ENCODE results near the gene GATA3.

GATA3 gene

DNA sequence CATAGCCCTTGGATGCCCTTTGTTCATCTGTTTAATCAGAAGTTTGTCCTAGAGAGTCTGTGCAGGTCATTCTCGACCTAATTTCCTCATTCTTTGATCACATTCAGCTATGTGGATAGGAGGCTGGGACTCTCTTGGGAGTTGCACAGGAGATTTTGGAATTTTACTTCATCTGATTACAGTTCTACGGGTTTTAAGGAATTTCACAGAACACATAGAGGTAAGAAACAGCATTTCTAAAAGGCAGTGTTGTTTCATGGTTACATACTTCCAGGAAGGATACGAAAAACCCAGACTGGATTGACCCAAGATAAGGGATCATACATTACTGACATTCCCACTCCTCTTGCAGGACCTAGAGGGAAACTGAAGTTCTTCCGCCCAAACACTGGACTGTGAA, 45.9 kb downstream of the GATA3 start:
- DNase-seq (ENCODE audit: low read depth in 2 of 2): no peak

GRCh38 chr10:8102708-8103401, 48.4 kb downstream of the GATA3 start:
- DNase-seq (ENCODE audit: low read depth in 2 of 2): no peak

DNA sequence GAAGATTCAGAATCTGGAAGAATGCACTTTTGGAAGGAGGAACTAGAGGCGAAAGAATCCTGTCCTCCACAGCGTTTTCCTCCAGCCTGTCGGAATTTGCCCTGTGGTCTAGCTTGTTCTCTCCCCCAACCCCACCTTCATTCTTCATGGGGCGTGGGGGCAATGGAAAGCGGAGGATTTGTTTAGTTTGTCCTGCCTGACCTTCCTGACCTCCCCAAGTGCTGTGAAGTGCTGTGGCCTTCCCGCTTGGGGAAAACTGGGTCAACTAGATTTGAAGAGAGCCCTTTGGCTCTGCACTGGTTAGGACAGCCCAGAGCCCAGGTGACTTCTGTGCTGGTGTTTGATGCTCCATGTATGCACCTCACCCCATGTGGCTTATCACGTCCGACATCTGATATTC, 49.1 kb downstream of the GATA3 start:
- DNase-seq (ENCODE audit: low read depth in 2 of 2): no peak

DNA sequence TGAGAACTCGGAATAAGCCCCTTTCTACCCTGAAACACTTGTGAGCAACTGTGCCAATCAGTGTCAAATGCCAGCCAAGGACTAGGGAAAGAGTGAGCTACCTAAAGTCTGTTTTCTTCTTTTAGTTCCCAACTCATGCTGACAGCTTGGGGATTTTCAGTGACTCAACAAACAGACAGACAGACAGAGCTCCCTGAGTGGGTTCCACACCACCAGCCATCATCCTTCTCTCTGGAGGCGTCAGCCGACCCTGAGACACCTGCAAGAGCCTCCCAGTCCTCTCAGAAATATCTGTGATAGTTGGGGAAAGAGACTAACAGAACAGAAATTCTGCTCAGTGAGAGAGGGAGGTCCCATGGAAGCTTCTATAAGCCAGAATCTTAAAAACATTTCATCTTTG, 49.5 kb downstream of the GATA3 start:
- no peak for DNase-seq (ENCODE audit: low read depth in 2 of 2)

DNA sequence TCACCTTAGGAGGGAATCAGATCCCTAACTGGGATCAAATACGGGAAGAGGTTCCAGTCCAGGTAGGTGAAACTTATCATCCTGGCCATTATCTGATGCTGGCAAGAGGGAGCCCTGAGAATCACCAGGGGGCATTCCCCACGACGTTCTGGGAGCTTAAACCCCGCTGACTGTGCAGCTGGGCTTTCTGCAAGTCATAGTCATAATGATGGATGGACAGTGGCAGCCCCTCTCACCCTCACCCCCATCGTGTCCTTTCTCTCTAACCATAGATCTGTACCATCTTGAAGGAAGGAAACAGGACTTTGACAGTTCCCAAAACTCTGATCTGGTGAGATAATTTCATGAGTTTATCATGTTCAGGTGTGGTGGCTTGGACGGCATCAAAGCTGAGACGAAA, 50.2 kb downstream of the GATA3 start:
- DNase-seq (ENCODE audit: low read depth in 2 of 2): no peak

DNA sequence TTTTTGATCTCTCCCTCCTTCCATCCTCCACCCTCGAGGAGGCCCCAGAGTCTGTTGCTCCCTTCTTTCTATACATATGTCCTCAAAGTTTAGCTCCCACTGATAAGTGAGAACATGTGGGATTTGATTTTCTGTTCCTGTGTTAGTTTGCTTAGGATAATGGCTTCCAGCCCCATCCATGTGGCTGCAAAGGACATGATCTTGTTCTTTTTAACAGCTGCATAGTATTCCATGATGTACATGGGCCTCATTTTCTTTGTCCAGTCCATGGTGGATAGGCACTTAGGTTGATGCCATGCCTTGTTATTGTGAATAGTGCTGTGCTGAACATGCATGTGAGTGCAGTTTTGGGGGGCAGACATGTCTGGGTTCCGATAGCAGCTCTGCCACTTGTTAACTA, 51.4 kb downstream of the GATA3 start:
- DNase-seq (ENCODE audit: low read depth in 2 of 2): no peak

DNA sequence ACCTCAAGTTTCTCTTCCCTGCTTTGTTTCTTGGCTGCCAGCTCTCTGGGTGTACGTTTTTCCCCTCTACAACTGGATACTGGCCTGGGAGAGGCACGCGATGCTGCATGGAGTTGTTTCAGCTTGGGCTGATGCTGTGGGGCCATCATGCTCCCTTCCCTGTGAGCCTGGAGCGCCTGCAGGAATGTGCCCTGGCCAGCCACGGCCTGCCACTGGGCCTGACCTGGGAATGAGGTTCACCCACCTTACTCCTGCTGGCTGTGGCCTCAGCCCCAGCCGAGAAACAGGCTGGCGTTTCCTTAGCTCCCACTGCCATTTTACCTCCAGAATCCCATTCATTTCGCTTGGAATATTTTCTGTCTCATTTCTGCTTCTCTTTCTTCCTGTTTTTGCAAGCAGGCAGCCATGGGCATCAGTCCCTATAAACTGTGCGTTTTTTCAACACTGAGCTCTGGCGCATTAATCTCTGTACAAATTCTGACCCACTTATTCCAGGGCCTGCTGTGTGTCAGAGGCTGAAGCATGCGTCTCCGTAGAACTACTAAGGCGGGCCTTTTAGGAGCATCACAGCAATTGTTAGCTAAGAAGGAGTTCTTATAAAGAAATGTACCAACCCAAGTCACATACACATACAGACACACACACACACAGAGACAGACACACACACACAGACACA, 57.9 kb downstream of the GATA3 start:
- no peak for DNase-seq (ENCODE audit: low read depth in 2 of 2)

GRCh38 chr10:8112942-8113442, 58.5 kb downstream of the GATA3 start:
- DNase-seq (ENCODE audit: low read depth in 2 of 2): no peak

- no peak for DNase-seq (ENCODE audit: low read depth in 2 of 2)
Measured at GRCh38 chr10:8113616-8114015, 59.1 kb downstream of the GATA3 start.

GRCh38 chr10:8114741-8115617, 60.5 kb downstream of the GATA3 start:
- no peak for DNase-seq (ENCODE audit: low read depth in 2 of 2)

DNA sequence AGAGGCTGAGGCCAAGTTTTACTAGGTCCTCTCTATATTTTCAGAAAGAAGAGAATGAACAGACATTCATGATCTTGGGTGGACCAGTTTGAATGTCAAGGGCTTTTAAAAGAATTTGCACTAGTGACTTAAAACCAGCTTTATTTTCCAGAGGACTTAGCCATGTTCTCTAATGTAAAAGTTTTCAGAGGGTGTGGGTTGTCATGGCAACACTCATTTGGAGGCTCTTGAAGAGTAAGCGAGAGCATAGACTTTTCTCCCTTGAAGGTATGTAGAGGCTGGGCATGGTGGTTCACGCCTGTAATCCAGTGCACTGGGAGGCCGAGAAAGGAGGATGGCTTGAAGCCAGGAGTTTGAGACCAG, 61.1 kb downstream of the GATA3 start:
- no peak for DNase-seq (ENCODE audit: low read depth in 2 of 2)

- DNase-seq (ENCODE audit: low read depth in 2 of 2): no peak
Measured at GRCh38 chr10:8116474-8116873, 62.0 kb downstream of the GATA3 start.

DNA sequence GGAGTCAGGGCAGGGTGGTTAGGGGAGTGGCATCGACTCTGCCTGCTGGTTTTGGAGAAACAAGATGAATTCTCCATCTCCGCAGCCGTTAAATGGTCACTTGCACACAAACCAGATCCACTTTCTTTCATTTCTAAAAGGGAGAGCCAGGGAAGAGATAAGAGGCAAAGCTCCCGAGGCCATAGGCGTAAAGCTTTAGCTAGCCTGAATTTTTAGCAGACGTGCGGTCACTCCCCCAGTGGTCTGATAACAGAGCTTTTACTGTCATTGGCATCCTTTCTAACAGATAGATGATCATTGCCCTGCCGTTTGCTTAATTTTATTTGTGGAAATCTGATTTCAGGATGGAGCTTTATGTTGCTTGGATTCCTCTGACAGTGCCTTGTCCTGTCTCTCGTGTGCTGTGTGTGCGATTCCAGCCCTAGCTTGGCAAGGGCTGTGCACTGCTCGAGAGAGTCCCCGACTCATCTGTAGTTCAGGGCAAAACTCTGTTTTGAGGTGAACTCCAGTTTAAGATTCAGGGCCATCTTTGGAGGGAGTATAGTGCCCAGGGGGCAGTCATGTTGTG, 62.5 kb downstream of the GATA3 start:
- no peak for DNase-seq (ENCODE audit: low read depth in 2 of 2)

DNA sequence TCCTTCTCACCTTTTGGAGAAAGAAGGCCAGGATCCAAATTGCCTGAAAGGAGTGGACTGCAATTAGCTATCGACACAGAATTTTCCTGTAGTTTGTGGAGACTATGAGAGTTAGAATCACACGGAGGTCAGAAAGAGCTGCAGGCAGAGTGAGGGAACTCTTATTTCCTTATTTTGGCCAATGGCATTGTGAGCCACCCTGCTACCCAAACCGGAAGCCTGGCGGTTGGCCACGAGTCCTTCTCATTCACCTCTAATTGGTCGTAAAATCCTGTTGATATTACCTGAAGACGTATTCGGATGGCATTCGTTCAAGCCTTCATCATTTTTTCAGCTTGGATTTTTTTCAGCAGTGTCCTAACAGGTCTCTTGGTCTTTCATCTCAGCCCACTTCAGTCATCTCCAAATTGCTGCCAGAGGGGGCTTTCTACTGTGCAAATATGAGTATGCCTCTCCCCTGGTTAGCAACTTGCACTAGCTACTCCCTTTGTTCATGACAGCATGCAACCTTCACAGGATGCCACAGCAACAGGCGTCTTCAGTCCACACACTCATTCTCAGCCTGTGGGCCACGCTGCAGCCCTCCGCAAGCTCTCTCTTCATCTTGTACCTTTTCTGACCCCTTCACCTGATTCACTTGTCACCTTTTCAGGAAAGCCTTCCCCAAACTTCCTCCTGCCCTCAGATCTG, 66.9 kb downstream of the GATA3 start:
- no peak for DNase-seq (ENCODE audit: low read depth in 2 of 2)

DNA sequence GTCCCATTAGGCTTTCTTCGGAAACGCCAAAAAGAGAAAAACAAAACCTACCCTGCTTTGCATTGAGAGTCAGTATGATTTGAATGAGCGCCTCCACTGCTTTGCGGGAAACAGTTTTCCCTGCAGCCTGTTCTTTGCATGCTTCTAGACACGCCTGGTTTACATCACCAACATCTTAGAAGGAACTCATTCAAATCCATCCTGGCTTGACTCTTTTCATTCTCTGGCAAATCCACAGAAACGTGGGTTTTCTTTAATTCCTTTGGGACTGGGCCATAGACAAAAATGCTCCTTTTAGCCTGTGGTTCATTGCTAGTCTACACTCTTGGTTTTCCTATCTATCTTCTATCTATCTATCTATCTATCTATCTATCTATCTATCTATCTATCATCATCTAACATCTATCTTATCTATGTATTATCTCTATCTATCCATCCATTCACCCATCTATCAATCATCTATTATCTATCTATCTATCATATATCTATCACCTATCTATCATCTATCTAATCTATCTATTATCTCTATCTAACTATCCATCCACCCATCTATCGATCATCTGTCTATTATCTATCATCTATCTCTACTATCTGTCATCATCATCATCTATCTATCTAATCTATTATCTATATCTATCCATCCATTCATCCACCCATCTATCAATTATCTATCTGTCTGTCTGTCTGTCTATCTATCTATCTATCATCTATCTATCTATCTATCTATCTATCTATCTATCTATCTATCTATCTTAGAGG, 68.3 kb downstream of the GATA3 start:
- no peak for DNase-seq (ENCODE audit: low read depth in 2 of 2)

GRCh38 chr10:8124436-8124835, 69.9 kb downstream of the GATA3 start:
- DNase-seq (ENCODE audit: low read depth in 2 of 2): no peak

Data from stimulated activated CD4-positive, alpha-beta T cell treated with anti-CD3 and anti-CD28 coated beads, Interleukin-15, amount 100 ng/mL, for 48 hours (primary cell).